SU-DHL-6 (cell line): ENCODE measurements around the gene FMNL3.

ENCODE experiments used
- H2AFZ ChIP-seq: fragments of 200-600 bp; sonication (generic); 2 replicates; pipeline ENCODE4 v1.6.1; 2014; ENCODE audit warnings: low read depth, mild to moderate bottlenecking, moderate library complexity, mixed read lengths, antibody characterized with exemption, low read length; ENCODE audit not compliant: severe bottlenecking
- H3F3A ChIP-seq: fragments of 200-600 bp; shearing (Covaris generic); 2 replicates; pipeline ENCODE4 v1.6.0; 2016; ENCODE audit warnings: antibody characterized with exemption, mild to moderate bottlenecking; ENCODE audit not compliant: insufficient read depth
- H3K27ac ChIP-seq: fragments of 200-600 bp; sonication (generic); 2 replicates; pipeline ENCODE4 v1.5.1; 2016; ENCODE audit warnings: low read depth, mild to moderate bottlenecking, low read length, moderate library complexity, mixed read lengths
- H3K27me3 ChIP-seq: fragments of 200-600 bp; sonication (generic), shearing (Covaris generic); 2 replicates; pipeline ENCODE4 v1.6.0; 2014; ENCODE audit warnings: mild to moderate bottlenecking, low read length
- H3K36me3 ChIP-seq: fragments of 200-600 bp; sonication (generic); 2 replicates; pipeline ENCODE4 v1.6.1; 2014; ENCODE audit warnings: mild to moderate bottlenecking, low read length, mixed read lengths
- H3K4me2 ChIP-seq: fragments of 300-600, 200-600 bp; shearing (Covaris generic), sonication (generic); 2 replicates; pipeline ENCODE4 v1.6.0; 2014; ENCODE audit warnings: low read length, low read depth, mild to moderate bottlenecking; ENCODE audit not compliant: poor library complexity, severe bottlenecking
- H3K4me3 ChIP-seq: fragments of 200-600 bp; sonication (generic); 2 replicates; pipeline ENCODE4 v1.5.1; 2014; ENCODE audit warnings: antibody characterized with exemption, low read length, mild to moderate bottlenecking, mixed read lengths; ENCODE audit not compliant: insufficient read depth, poor library complexity, severe bottlenecking
- H3K79me2 ChIP-seq: fragments of 200-600 bp; sonication (generic); 2 replicates; pipeline ENCODE4 v1.6.1; 2014; ENCODE audit warnings: mild to moderate bottlenecking, low read length, moderate library complexity; ENCODE audit not compliant: insufficient read depth
- H3K9ac ChIP-seq: fragments of 200-600 bp; sonication (generic); 2 replicates; pipeline ENCODE4 v1.7.0; 2014; ENCODE audit warnings: mild to moderate bottlenecking, low read length
- H3K9me2 ChIP-seq: fragments of 200-600 bp; sonication (generic); replicated peaks from 2 replicates; pipeline ENCODE4 v1.6.1; 2014; ENCODE audit warnings: low read length; ENCODE audit not compliant: insufficient read depth
- H3K9me3 ChIP-seq: fragments of 200-600 bp; sonication (generic); 2 replicates; pipeline ENCODE4 v1.6.1; 2014; ENCODE audit warnings: low read length, mixed read lengths; ENCODE audit not compliant: insufficient read depth
- H4K20me1 ChIP-seq: fragments of 200-600 bp; sonication (generic); 2 replicates; pipeline ENCODE4 v1.6.1; 2014; ENCODE audit warnings: low read depth, mild to moderate bottlenecking, antibody characterized with exemption, low read length, moderate library complexity, mixed read lengths
- CTCF ChIP-seq: fragments of 200-600 bp; sonication (generic); IDR thresholded peaks from one replicate; pipeline ENCODE4 v1.5.1; 2017; ENCODE audit warnings: antibody characterized with exemption, mild to moderate bottlenecking, low read length, moderate library complexity; ENCODE audit not compliant: insufficient read depth, poor library complexity, severe bottlenecking
- EZH2phosphoT487 ChIP-seq: fragments of 200-600 bp; sonication (generic), shearing (Covaris generic); conservative IDR thresholded peaks from 2 replicates; pipeline ENCODE4 v1.6.1; 2018; ENCODE audit warnings: mild to moderate bottlenecking, antibody characterized with exemption, low read length, moderate library complexity, mixed read lengths

The FMNL3 gene

GRCh38 chr12:49654715-49655114 lies 52.5 kb downstream of the FMNL3 start:
- H3K36me3 ChIP-seq, result no peaks in the 10 kb centered on the region

DNA sequence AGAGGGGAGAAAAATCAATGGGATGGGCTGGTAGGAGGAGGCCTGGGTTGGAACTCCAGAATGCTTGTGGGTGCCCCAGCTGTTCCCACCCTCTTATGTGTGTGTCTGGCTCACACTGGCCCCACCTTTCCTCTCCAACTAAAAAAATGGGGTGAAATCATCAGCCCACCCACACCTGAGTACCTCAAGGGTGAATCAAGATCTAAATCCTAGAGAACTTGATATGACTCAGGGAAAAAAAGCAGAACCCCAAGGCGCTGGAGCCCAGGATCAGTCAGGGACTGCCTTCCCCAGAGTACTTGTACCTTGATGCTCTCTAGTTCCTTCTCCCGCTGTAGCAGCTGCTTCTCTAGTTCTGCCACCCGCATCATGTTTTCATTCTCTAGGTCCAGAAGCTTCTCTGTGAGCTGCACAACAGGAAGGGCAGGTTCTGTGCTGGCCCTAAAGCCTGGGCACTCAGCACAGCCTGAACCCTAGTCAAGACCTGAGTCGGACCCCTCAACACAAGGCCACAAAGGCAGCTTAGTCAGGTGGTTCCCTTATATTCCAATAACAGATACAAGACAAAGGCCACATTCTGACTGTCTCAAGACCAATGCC lies 54.2 kb downstream of the FMNL3 start:
- H3K27ac ChIP-seq, result no peak overlapping the region
- no peaks in the 10 kb centered on the region for H3K27me3 ChIP-seq
- no peak for TF ChIP-seq CTCF
- TF ChIP-seq EZH2phosphoT487, result no peak
- H3K4me2 ChIP-seq, result no peak overlapping the region
- H3K4me3 ChIP-seq, result no peak overlapping the region
- H3K36me3 ChIP-seq, result no peaks in the 10 kb centered on the region
- H3K9me3 ChIP-seq, result no peaks in the 10 kb centered on the region
- no peaks in the 10 kb centered on the region for H4K20me1 ChIP-seq
- H3K79me2 ChIP-seq, result no peaks in the 10 kb centered on the region
- no peak overlapping the region for H2AFZ ChIP-seq
- no peaks in the 10 kb centered on the region for H3F3A ChIP-seq
- H3K9ac ChIP-seq, result no peak overlapping the region
- H3K9me2 ChIP-seq, result no peaks in the 10 kb centered on the region

More at GRCh38 chr12:49654715-49655114, 52.5 kb downstream of the FMNL3 start:
- TF ChIP-seq CTCF (no peak), EZH2phosphoT487 (no peak)
- Histone ChIP-seq H3K9me3 (no peaks in the 10 kb centered on the region), H3K9ac (no peak overlapping the region), H3K27me3 (no peaks in the 10 kb centered on the region), H3F3A (no peaks in the 10 kb centered on the region), H4K20me1 (no peaks in the 10 kb centered on the region), H3K9me2 (no peaks in the 10 kb centered on the region), H3K4me3 (no peak overlapping the region), H2AFZ (no peak overlapping the region), H3K79me2 (no peaks in the 10 kb centered on the region), H3K4me2 (no peak overlapping the region), H3K27ac (no peak overlapping the region)

DNA sequence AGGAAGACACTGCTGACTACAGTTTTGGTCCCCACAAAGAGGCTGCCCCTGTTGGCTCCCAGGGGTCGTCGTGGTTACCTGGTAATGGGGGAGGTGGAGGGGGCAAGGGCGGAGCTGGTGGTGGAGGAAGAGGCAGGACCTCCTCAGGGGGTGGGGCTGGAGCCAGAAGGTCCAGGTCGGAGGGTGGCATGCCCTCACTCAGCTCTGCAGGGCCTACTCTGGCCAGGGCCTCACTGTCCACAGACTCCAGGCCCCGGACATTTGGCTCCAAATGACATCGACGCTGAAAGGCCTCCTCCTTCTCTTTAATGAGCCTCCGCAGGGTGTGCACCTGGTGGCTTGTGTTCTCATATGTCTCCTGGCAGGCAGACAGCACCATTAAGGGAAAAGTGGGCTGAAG lies 55.4 kb downstream of the FMNL3 start:
- no peak overlapping the region for H3K4me3 ChIP-seq
- no peak for TF ChIP-seq CTCF
- no peak for TF ChIP-seq EZH2phosphoT487
- H3K4me2 ChIP-seq, result no peak overlapping the region
- H2AFZ ChIP-seq, result no peak overlapping the region
- no peaks in the 10 kb centered on the region for H3K36me3 ChIP-seq
- no peak overlapping the region for H3K9ac ChIP-seq
- no peaks in the 10 kb centered on the region for H4K20me1 ChIP-seq
- H3K27ac ChIP-seq, result no peak overlapping the region
- H3K27me3 ChIP-seq, result no peaks in the 10 kb centered on the region
- no peaks in the 10 kb centered on the region for H3K9me2 ChIP-seq
- no peaks in the 10 kb centered on the region for H3F3A ChIP-seq
- H3K79me2 ChIP-seq, result no peaks in the 10 kb centered on the region
- H3K9me3 ChIP-seq, result no peaks in the 10 kb centered on the region
